HG03354 (cell line): ENCODE data around the gene CD58.
A peak's percentile ranks its signal among the peaks of the same experiment; 100 is the strongest.
"Not testable (repeated sequence)": the region's sequence is repeated elsewhere in the genome, so short reads cannot be mapped to it uniquely, and the experiment has no call there.

ENCODE experiments used
- ATAC-seq: cut with Tn5 transposase; IDR thresholded peaks from one replicate; pipeline ENCODE4 v1.9.1; 2021; ENCODE audit warnings: mild to moderate bottlenecking; ENCODE audit not compliant: unreplicated experiment, poor library complexity, severe bottlenecking

CD58 gene

GRCh38 chr1:116572771-116573430 is 2.1 kb upstream of the CD58 start:
- no peak for ATAC-seq

- ATAC-seq = no peak
Observed at GRCh38 chr1:116572099-116572498, 1.3 kb upstream of the CD58 start.

- no peak for ATAC-seq
Observed at GRCh38 chr1:116571215-116571919, 541 bp upstream of the CD58 start.

DNA sequence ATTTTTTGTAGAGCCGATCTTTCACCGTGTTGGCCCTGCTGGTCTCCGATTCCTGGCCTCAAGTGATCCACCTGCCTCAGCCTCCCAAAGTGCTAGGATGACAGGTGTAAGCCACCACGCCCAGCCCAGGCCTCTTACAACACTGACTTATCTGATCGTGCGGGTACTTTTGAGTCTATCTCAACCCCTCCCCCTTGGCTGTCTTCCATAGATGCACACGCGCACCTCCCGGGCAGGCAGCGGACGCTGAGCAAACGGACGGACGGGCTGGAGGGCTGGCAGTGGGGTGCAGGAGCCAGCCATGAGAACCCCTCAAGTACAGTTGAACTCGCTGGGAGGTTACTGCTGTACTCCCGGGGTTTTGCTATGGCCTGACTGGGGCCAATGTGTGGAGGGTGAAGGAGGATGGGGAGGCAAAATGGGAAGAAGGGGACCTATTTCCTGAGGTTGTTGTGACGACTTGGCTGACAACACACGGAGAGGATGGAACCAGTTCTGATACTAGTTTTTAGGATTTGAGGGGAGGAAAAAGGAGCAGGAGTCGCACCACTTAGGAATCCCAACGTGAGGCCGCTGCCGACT is 959 bp downstream of the CD58 start:
- no peak for ATAC-seq

DNA sequence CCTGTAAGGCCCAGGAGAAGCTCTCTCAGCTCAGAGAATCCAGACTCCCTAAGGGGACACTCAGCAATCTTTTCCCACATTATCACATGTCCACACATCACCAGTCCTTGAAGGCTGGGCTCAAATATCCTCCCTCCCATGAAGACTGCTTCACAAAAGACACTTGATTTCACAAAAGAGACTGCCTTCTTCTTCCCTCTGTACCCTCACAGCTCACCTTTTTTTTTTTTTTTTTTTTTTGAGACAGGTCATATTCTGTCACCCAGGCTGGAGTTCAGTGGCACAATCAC is 1.5 kb downstream of the CD58 start:
- no peak for ATAC-seq

- ATAC-seq = no peak
Observed at GRCh38 chr1:116568662-116569380, 2.0 kb downstream of the CD58 start.

- ATAC-seq = no peak
Observed at GRCh38 chr1:116567790-116568661, 2.8 kb downstream of the CD58 start.

DNA sequence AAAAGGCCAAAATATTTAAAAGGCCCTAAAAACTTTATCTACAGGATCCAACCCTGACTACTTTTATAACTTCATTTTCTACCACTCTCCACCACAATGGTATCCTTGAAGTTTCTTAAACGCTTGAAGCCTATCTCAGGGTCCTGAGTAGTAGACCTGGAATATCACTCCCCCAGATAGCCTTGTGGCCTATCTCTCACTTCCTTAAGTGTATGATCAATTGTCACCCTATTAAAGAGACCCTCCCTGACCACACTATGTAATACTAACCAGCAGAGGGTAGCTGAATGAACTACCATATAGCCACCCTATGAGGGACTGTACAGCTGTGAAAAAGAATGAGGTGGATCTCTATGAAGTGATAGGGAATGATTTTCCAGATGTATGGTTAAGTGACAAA is 5.6 kb downstream of the CD58 start:
- ATAC-seq = no peak

DNA sequence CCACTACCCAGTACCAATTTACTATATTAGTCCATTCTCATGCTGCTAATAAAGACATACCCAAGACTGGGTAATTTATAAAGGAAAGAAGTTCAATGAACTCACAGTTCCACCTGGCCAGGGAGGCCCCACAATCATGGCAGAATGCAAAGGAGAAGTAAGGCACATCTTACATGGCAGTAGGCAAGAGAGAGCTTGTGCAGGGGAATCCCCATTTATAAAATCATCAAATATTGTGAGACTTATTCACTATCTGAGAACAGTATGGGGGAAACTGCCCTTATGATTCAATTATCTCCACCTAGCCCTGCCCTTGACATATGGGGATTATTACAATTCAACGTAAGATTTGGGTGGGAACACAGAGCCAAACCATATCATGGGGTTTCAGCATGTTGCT is 6.4 kb downstream of the CD58 start:
- ATAC-seq = no peak

DNA sequence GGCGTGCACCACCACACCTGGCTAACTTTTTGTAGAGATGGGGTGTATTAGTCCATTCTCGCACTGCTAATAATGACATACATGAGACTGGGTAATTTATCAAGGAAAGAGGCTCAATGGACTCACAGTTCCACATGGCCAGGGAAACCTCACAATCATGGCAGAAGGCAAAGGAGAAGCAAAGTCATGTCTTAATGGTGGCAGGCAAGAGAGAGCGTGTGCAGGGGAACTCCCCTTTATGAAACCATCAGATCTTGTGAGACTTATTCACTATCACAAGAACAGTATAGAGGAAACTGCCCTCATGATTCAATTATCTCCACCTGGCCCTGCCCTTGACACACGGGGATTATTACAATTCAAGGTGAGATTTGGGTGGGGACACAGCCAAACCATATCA is 8.4 kb downstream of the CD58 start:
- ATAC-seq = not testable (repeated sequence)

DNA sequence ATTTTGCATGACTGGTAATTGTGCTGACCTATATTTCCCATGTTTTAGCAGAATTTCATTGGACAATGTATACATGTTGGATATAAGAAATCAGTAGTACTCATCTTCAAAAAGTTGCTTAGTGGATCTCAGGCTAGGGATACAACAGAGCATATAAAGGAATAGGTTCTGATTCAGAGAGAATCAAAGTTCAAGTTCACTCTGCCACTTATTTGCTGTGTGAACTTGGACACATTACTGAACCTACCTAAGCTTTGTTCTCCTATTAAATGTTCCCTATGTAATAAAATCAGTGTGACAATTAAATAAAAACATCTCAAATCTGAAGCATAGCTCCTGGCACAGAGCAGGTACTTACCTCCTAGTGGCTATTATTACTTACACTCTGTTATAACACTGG is 9.3 kb downstream of the CD58 start:
- ATAC-seq = no peak

DNA sequence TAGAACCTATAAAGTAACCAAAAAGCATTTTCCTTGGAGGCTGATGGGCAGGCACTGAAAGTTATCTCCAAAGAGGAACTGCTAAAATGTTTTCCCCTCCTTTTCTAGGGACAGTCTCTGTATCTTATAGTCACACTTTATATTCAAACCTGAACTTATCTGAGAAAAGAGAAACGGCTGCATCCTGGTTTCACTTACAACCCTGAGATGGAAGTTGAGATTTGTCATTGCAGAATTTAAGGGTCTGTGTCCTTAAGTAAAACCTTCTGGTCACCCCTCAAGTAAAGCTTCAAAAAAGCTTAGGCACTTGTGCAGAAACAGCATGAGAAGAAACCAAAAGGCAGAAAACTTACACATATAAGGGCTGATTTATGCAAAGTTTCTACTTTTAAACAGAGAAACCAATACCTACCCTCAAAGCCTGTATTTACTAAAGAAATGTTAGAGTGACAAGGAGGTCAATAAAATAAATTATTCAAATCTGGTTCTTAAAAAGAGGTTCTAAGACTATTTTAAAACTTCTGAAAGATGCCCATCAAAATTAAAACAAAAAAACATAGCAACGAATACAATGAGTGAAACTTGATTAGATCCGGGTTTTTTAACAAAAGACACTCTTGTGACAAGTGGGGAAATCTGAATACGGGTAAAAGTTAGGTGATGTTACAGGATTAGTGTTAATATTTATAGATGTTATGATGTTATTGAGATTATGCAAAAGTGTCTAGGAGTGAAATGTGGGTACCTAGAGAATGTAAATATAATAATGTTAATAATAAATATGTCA is 9.9 kb downstream of the CD58 start:
- ATAC-seq = peak; percentile 27

DNA sequence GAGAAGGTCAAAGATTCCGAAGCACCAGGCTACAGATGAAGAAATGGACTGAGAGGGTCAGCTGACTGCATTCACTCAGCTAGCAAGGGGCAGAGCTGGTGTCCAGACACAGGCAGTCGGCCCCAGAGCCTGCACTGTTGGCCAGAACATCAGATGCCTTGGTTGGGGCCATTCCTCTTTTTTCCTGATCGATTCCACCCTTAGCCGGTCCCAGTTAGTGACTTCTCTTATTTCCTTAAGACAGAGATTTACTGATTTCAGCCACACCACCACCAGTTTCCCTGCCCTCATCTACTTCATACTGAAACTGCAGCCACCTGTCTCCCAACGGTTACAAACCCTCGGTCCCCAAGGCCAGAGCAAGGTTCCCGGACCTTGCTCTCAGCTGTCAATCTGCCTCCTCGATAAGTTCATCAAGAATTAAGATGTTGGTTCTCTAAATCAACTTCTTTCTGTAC is 11.5 kb downstream of the CD58 start:
- ATAC-seq = peak; percentile 49

GRCh38 chr1:116558571-116558970 is 12.3 kb downstream of the CD58 start:
- no peak for ATAC-seq

GRCh38 chr1:116558140-116558549 is 12.7 kb downstream of the CD58 start:
- no peak for ATAC-seq

DNA sequence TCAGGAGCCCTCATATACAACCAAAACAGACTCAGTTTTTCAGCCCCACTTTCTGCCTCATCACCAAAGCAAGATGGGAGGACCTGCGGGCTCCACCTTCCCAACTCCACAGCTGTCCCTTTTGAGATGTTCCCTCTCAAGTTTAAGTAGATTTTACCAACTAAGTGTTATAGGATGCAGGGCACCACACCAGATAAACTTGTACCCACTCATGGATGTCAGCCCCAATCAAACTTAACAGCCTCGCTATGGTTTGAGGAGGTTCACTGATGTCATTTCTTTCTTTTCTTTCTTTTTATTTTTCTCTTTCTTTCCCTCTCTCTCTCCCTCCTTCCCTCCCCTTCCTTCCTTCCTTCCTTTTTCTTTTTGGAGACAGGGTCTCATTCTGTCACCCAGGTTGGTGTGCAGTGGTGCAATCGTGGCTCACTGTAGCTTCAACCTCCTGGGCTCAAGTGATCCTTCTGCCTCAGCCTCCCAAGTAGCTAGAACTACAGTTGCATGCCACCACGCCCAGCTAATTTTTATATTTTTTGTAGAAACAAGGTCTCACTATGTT is 13.4 kb downstream of the CD58 start:
- no peak for ATAC-seq

DNA sequence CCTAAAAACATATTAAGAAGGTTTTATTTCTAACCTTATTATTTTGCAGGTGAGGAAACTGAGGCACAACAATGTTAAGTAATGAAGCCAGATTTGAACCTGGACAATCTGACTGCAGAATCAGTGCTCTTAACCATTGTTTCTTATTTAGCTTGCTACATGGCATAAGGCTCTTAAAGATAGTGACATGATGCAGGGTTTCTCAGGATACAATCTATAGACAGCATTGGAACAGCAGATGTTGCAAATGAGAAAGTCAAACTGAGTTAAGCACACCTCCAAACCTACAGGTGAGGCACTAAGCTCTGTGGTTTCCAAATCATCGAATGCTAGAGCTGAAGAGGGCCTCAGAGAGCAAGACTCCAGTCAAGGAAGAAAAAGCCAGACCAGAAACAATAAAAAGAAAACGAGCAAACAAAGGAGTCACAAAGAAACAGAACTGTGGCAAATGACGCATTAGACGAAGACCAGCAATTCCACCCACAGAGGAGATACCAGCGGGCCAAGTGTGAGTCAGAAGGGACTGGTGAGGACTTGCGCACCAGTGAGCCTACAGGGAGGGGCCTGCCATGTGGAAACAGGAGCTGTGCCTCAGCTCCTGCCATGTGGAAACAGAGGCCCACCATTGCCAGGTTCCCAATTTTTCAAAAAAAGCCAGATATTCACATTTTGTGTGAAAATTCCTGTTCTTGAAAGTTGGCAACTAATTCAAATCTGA is 14.4 kb downstream of the CD58 start:
- ATAC-seq = peak; percentile 65

DNA sequence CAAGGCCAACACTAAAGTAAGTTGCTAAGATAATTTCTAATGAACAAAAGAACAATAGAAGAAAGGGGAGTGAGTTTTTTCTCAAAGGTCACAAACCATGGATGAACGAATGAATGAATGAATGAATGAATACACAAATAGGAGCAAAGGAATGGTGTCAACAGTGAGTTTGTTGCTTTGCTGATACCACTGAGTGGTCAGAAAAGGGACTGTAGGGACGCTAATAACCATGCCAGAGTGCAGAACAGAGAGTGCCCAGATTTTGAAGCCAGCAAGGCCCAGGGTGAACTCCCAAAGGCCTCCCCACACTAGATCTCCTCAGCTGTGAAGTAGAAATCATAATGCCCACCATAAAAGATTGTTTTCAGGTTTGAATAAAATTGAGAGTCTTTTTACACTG is 15.9 kb downstream of the CD58 start:
- ATAC-seq = no peak
